ENCODE measurements around the gene TRPM7.

- TF ChIP-seq CTCF (IDR thresholded peaks at IDR 0.05; ENCODE audit: low read depth, low read length, poor library complexity, severe bottlenecking) (no peak), EZH2phosphoT487 (IDR thresholded peaks at IDR 0.05; ENCODE audit: borderline replicate concordance, low read length) (no peak)
Observed at GRCh38 chr15:50613600-50613999, 73.0 kb downstream of the TRPM7 start.
